Neural progenitor cell (in vitro differentiated cells): ENCODE measurements around the gene KIAA0825. TPM values are rescaled to one million over a fixed set of nuclear protein-coding genes. Genes with fewer than 3 reads are reported as not detected.

Source experiments
- DNase-seq: peaks from one replicate; pipeline ENCODE4 v3.0.0-alpha.2; 2016; ENCODE audit warnings: low spot score
- H2AFZ ChIP-seq: fragments of 200-600 bp; sonication (generic); replicated peaks from 2 replicates; pipeline ENCODE4 v1.6.1; 2016; ENCODE audit warnings: antibody characterized with exemption
- H3F3A ChIP-seq: fragments of 200-600 bp; sonication (generic); 2 replicates; pipeline ENCODE4 v1.6.1; 2016; ENCODE audit warnings: antibody characterized with exemption, low read depth
- H3K27ac ChIP-seq: fragments of 200-600 bp; sonication (generic); 2 replicates; pipeline ENCODE4 v1.5.1; 2016; ENCODE audit warnings: mild to moderate bottlenecking
- H3K27me3 ChIP-seq: fragments of 200-600 bp; sonication (generic); 2 replicates; pipeline ENCODE4 v1.6.1; 2016; ENCODE audit warnings: mild to moderate bottlenecking, moderate library complexity
- H3K36me3 ChIP-seq: fragments of 200-600 bp; sonication (generic); 2 replicates; pipeline ENCODE4 v1.5.1; 2016
- H3K4me1 ChIP-seq: fragments of 200-600 bp; sonication (generic); 2 replicates; pipeline ENCODE4 v1.6.1; 2016; ENCODE audit warnings: mixed run types
- H3K4me2 ChIP-seq: fragments of 200-600 bp; sonication (generic); 2 replicates; pipeline ENCODE4 v1.6.1; 2016
- H3K4me3 ChIP-seq: fragments of 200-600 bp; sonication (generic); 2 replicates; pipeline ENCODE4 v1.5.1; 2016
- H3K79me2 ChIP-seq: fragments of 200-600 bp; sonication (generic); 2 replicates; pipeline ENCODE4 v1.6.1; 2016; ENCODE audit warnings: low read depth
- H3K9ac ChIP-seq: fragments of 200-600 bp; sonication (generic); 2 replicates; pipeline ENCODE4 v1.6.1; 2016
- H3K9me3 ChIP-seq: fragments of 200-600 bp; sonication (generic); 2 replicates; pipeline ENCODE4 v1.5.1; 2016; ENCODE audit warnings: low read depth
- H4K20me1 ChIP-seq: fragments of 200-600 bp; sonication (generic); 2 replicates; pipeline ENCODE4 v1.6.1; 2016; ENCODE audit warnings: low read depth
- H3K27ac Mint-ChIP-seq: 3 replicates; pipeline ENCODE4 v1.8.0; 2021; ENCODE audit warnings: mixed read lengths
- H3K27me3 Mint-ChIP-seq: 2 replicates; pipeline ENCODE4 v1.8.0; 2022; ENCODE audit warnings: low read depth, mild to moderate bottlenecking, inconsistent platforms, moderate library complexity, mixed read lengths; ENCODE audit not compliant: insufficient read depth
- H3K36me3 Mint-ChIP-seq: 3 replicates; pipeline ENCODE4 v1.8.0; 2021; ENCODE audit warnings: mixed read lengths
- H3K4me1 Mint-ChIP-seq: 3 replicates; pipeline ENCODE4 v1.8.0; 2021; ENCODE audit warnings: mixed read lengths
- H3K4me3 Mint-ChIP-seq: 3 replicates; pipeline ENCODE4 v1.8.0; 2021; ENCODE audit warnings: mild to moderate bottlenecking, moderate library complexity, mixed read lengths
- H3K9me3 Mint-ChIP-seq: 3 replicates; pipeline ENCODE4 v1.8.0; 2020; ENCODE audit warnings: mixed read lengths
- EZH2 ChIP-seq: fragments of 200-600 bp; sonication (generic); IDR thresholded peaks from 2 replicates; pipeline ENCODE4 v1.6.1; 2017; ENCODE audit warnings: antibody characterized with exemption, mild to moderate bottlenecking, moderate library complexity
- EZH2phosphoT487 ChIP-seq: fragments of 200-600 bp; sonication (generic); IDR thresholded peaks from 2 replicates; pipeline ENCODE4 v1.6.1; 2017; ENCODE audit warnings: antibody characterized with exemption
- total RNA-seq: library from RNA; depleted of rRNA; stranded (reverse); fragments of >200 nt; gene quantifications from 2 replicates; pipeline ENCODE4 v1.2.3, GENCODE V29; 2015; ENCODE audit warnings: low replicate concordance
- TF ChIP-seq, protein P1 (sequence below): fragments of 200-600 bp; sonication (generic); IDR thresholded peaks from 2 replicates; pipeline ENCODE4 v1.5.1; 2017; ENCODE audit warnings: antibody characterized with exemption, mild to moderate bottlenecking

Gene KIAA0825
- total RNA-seq, 1 donor from 2014 or later: 3.7 TPM

- TF ChIP-seq EZH2 (no peak), EZH2phosphoT487 (no peak)
- TF ChIP-seq, protein P1, sequence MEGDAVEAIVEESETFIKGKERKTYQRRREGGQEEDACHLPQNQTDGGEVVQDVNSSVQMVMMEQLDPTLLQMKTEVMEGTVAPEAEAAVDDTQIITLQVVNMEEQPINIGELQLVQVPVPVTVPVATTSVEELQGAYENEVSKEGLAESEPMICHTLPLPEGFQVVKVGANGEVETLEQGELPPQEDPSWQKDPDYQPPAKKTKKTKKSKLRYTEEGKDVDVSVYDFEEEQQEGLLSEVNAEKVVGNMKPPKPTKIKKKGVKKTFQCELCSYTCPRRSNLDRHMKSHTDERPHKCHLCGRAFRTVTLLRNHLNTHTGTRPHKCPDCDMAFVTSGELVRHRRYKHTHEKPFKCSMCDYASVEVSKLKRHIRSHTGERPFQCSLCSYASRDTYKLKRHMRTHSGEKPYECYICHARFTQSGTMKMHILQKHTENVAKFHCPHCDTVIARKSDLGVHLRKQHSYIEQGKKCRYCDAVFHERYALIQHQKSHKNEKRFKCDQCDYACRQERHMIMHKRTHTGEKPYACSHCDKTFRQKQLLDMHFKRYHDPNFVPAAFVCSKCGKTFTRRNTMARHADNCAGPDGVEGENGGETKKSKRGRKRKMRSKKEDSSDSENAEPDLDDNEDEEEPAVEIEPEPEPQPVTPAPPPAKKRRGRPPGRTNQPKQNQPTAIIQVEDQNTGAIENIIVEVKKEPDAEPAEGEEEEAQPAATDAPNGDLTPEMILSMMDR: no peak
- Histone ChIP-seq H3K4me2 (no peak overlapping the region), H3K27me3 (no peaks in the 10 kb centered on the region), H3K27ac (no peak overlapping the region), H3K79me2 (no peaks in the 10 kb centered on the region), H3F3A (no peaks in the 10 kb centered on the region), H3K4me1 (peaks cover 20% of the 10 kb centered on the region), H2AFZ (no peak overlapping the region), H3K4me3 (no peak overlapping the region), H3K9me3 (no peaks in the 10 kb centered on the region), H4K20me1 (no peaks in the 10 kb centered on the region), H3K36me3 (no peaks in the 10 kb centered on the region), H3K9ac (no peak overlapping the region)
- H3K4me1 Mint-ChIP-seq: peaks cover 20% of the 10 kb centered on the region
- no peak overlapping the region for H3K4me3 Mint-ChIP-seq
- no peaks in the 10 kb centered on the region for H3K36me3 Mint-ChIP-seq
- H3K9me3 Mint-ChIP-seq: peaks cover 14% of the 10 kb centered on the region
- H3K27ac Mint-ChIP-seq: no peak overlapping the region
- no peak for DNase-seq
- H3K27me3 Mint-ChIP-seq: no peaks in the 10 kb centered on the region
Observed at GRCh38 chr5:94192658-94193391, 425.6 kb downstream of the KIAA0825 start.

GRCh38 chr5:94191604-94192003, 426.8 kb downstream of the KIAA0825 start:
- Histone ChIP-seq H4K20me1 (no peaks in the 10 kb centered on the region), H3K4me1 (peaks cover 20% of the 10 kb centered on the region), H2AFZ (no peak overlapping the region), H3K9ac (no peak overlapping the region), H3K27me3 (no peaks in the 10 kb centered on the region), H3F3A (no peaks in the 10 kb centered on the region), H3K4me2 (no peak overlapping the region), H3K9me3 (no peaks in the 10 kb centered on the region), H3K79me2 (no peaks in the 10 kb centered on the region), H3K36me3 (no peaks in the 10 kb centered on the region), H3K4me3 (no peak overlapping the region), H3K27ac (no peak overlapping the region)
- H3K27ac Mint-ChIP-seq: no peak overlapping the region
- H3K4me3 Mint-ChIP-seq: no peak overlapping the region
- H3K36me3 Mint-ChIP-seq: peaks cover 4% of the 10 kb centered on the region
- H3K27me3 Mint-ChIP-seq: peaks cover 2% of the 10 kb centered on the region
- no peak for TF ChIP-seq EZH2
- TF ChIP-seq, protein P1: no peak
- TF ChIP-seq EZH2phosphoT487: no peak
- peaks cover 15% of the 10 kb centered on the region for H3K9me3 Mint-ChIP-seq
- H3K4me1 Mint-ChIP-seq: peaks cover 23% of the 10 kb centered on the region
- DNase-seq: peak; percentile 43

GRCh38 chr5:94188725-94189124, 429.7 kb downstream of the KIAA0825 start:
- no peaks in the 10 kb centered on the region for H3K27me3 ChIP-seq
- no peak overlapping the region for H3K27ac ChIP-seq
- Mint-ChIP-seq H3K4me3 (no peak overlapping the region), H3K27ac (no peak overlapping the region), H3K36me3 (peaks cover 4% of the 10 kb centered on the region), H3K4me1 (peaks cover 25% of the 10 kb centered on the region), H3K9me3 (peaks cover 15% of the 10 kb centered on the region), H3K27me3 (peaks cover 2% of the 10 kb centered on the region)
- no peaks in the 10 kb centered on the region for H3K36me3 ChIP-seq
- no peaks in the 10 kb centered on the region for H3F3A ChIP-seq
- H3K4me3 ChIP-seq: no peak overlapping the region
- no peaks in the 10 kb centered on the region for H3K9me3 ChIP-seq
- TF ChIP-seq EZH2phosphoT487 (no peak), EZH2 (no peak)
- TF ChIP-seq, protein P1: no peak
- no peaks in the 10 kb centered on the region for H4K20me1 ChIP-seq
- peaks cover 21% of the 10 kb centered on the region for H3K4me1 ChIP-seq
- no peaks in the 10 kb centered on the region for H3K79me2 ChIP-seq
- no peak overlapping the region for H3K9ac ChIP-seq
- no peak overlapping the region for H3K4me2 ChIP-seq
- H2AFZ ChIP-seq: no peak overlapping the region
- no peak for DNase-seq
